Breast epithelium (tissue), 4 donors: ENCODE results near the gene GPR148. TPM values are rescaled to one million over a fixed set of nuclear protein-coding genes. Genes with fewer than 3 reads are reported as not detected.

Source experiments
- DNase-seq, 2 donors: peaks; one replicate each; pipeline ENCODE4 v3.0.0-alpha.2; 2019; ENCODE audit warnings: low spot score in 2 of 2
- H3K27ac ChIP-seq, 2 donors: fragments of 200-600 bp; sonication (generic) in 1 of 2; one replicate each; pipeline ENCODE4 v1.5.1; 2016 to 2019; ENCODE audit warnings: mild to moderate bottlenecking in 1 of 2
- H3K27me3 ChIP-seq, 2 donors: fragments of 200-600 bp; sonication (generic) in 1 of 2; one replicate each; pipeline versions ENCODE4 v1.5.1 to v1.6.0; 2017 to 2019; ENCODE audit warnings: control low read depth in 1 of 2, mild to moderate bottlenecking in 1 of 2
- H3K36me3 ChIP-seq: fragments of 200-600 bp; one replicate; pipeline ENCODE4 v1.5.1; 2019
- H3K4me1 ChIP-seq, 2 donors: fragments of 200-600 bp; sonication (generic); one replicate each; pipeline ENCODE4 v1.5.1; 2016 to 2019; ENCODE audit warnings: control low read depth in 1 of 2
- H3K4me3 ChIP-seq, 3 donors: fragments of 200-600 bp; sonication (generic); 1 replicate in 2 of 3; 2 replicates in 1 of 3; pipeline ENCODE4 v1.5.1; 2016 to 2019; ENCODE audit warnings: mild to moderate bottlenecking in 3 of 3, moderate library complexity in 2 of 3
- H3K9me3 ChIP-seq, 2 donors: fragments of 200-600 bp; sonication (generic) in 1 of 2; one replicate each; pipeline ENCODE4 v1.5.1; 2016 to 2019; ENCODE audit warnings: control low read depth in 1 of 2
- POLR2A ChIP-seq: fragments of 450-650 bp; IDR thresholded peaks from one replicate; pipeline ENCODE4 v1.6.1; 2016; ENCODE audit warnings: antibody characterized with exemption, mild to moderate bottlenecking, moderate library complexity
- POLR2AphosphoS5 ChIP-seq, 3 donors: sonication (generic); formaldehyde crosslinking; IDR thresholded peaks; one replicate each; pipeline ENCODE4 v1.6.1; 2017; ENCODE audit warnings: antibody characterized with exemption in 3 of 3
- intact Hi-C: fragments of 100-400 bp; cut with DNase I; formaldehyde crosslinking; loops from one replicate; pipeline ENCODE4 v1.15.1; 2023; ENCODE audit warnings: low total_unique reads
- total RNA-seq, 3 donors: library from RNA; depleted of rRNA; stranded (reverse); fragments of >200 nt; gene quantifications; one replicate each; pipeline ENCODE4 v1.1.0, GENCODE V29; 2016
- TF ChIP-seq, protein P1 (sequence below), 3 donors: fragments of 450-650 bp; IDR thresholded peaks; one replicate each; pipeline ENCODE4 v1.5.1; 2016 to 2017; ENCODE audit warnings: antibody characterized with exemption in 3 of 3, mild to moderate bottlenecking in 3 of 3, moderate library complexity in 3 of 3

The GPR148 gene
- total RNA-seq, 3 donors from 2014 or later, result not detected

DNA sequence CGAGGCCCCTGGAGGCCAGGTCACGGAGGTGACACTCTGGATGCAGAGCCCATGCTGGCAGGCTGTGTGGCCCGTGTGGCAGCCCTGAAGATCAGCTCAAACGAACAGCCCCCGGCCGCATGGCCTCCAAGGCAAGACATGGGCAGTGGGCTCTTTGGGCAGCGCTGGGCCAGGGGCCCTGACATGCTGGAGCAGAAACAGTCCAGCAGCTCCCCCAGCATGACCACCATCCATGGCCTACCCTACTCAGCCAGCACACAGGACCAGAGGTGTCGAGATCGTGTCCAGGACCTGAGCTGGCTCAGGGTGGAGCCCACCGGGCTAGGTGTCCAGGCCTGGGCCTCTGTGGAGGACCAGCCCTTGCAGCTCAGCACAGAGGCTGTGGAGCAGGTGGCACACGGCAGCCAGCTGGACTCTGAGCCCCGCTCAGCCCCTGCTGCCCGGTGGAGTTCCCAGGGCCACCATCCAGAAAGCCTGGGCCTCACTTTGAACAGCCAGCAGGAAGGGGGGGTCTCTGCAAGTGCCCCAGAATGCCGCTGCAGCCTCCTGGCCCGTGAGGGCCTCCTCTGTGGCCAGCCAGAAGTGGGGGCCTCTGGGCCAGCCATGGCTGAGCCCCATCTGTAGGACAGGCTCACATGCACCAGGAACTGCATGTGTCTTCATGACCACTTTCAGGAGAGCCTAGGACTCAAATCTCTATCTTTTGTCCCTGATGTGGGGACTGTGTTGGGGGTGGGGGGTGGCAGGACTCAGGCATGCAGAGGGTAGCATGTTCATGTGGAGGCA, 35.4 kb downstream of the GPR148 start:
- H3K9me3 ChIP-seq, result no peaks in the 10 kb centered on the region
- no peak for DNase-seq
- no peak for TF ChIP-seq POLR2AphosphoS5 (IDR thresholded peaks at IDR 0.05)
- TF ChIP-seq POLR2A, result no peak
- TF ChIP-seq, protein P1, sequence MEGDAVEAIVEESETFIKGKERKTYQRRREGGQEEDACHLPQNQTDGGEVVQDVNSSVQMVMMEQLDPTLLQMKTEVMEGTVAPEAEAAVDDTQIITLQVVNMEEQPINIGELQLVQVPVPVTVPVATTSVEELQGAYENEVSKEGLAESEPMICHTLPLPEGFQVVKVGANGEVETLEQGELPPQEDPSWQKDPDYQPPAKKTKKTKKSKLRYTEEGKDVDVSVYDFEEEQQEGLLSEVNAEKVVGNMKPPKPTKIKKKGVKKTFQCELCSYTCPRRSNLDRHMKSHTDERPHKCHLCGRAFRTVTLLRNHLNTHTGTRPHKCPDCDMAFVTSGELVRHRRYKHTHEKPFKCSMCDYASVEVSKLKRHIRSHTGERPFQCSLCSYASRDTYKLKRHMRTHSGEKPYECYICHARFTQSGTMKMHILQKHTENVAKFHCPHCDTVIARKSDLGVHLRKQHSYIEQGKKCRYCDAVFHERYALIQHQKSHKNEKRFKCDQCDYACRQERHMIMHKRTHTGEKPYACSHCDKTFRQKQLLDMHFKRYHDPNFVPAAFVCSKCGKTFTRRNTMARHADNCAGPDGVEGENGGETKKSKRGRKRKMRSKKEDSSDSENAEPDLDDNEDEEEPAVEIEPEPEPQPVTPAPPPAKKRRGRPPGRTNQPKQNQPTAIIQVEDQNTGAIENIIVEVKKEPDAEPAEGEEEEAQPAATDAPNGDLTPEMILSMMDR (IDR thresholded peaks at IDR 0.05), result no peak

DNA sequence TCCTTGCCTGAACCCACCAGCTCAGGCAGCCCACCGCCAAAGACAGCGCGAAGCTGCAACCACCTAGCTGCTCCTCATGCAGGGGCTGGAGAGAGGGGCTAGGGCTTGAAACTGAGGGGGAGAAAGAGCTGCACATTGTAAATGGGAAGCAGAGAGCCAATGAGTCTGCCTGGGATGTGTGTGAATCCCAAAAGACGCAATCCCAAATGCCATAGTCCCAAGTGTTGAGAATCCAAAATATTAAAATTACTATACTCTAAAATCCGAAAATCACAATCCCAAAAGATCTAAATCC, 35.9 kb downstream of the GPR148 start:
- no peak overlapping the region for H3K4me3 ChIP-seq
- intact Hi-C loops, result no loop called here
- H3K4me1 ChIP-seq, result no peaks in the 10 kb centered on the region
- no peak for DNase-seq
- no peak overlapping the region for H3K27ac ChIP-seq
- TF ChIP-seq POLR2A, result no peak
- TF ChIP-seq, protein P1 (IDR thresholded peaks at IDR 0.05), result no peak
- peaks cover 0 to 34% of the 10 kb centered on the region in 2 donors for H3K27me3 ChIP-seq
- H3K9me3 ChIP-seq, result no peaks in the 10 kb centered on the region
- H3K36me3 ChIP-seq, result no peaks in the 10 kb centered on the region

More for the DNA sequence above, 35.4 kb downstream of the GPR148 start:
- intact Hi-C loops, result no loop called here
- no peaks in the 10 kb centered on the region for H3K4me1 ChIP-seq
- no peak overlapping the region for H3K4me3 ChIP-seq
- peaks cover 0 to 34% of the 10 kb centered on the region in 2 donors for H3K27me3 ChIP-seq
- no peak overlapping the region for H3K27ac ChIP-seq
- H3K36me3 ChIP-seq, result no peaks in the 10 kb centered on the region

DNA sequence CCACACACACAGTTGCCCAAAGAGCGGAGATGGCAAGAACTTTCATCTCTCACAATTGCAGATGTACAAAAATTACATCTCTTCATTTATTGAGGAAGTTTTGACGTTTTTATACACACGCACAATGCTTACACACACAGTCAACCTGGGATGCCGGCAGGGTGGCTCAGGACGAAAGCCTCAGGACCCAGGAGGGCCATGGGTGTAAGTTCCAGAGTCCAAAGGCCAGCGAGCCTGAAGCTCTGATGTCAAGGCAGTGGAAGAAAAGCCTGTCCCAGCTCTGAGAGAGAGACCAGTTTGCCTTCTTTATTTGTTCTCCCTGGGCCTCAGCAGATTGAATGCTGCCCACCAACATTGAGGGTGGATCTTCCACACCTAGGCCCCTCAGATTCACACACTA, 36.6 kb downstream of the GPR148 start:
- intact Hi-C loops, result no loop called here
- peaks cover 0 to 27% of the 10 kb centered on the region in 2 donors for H3K27me3 ChIP-seq

DNA sequence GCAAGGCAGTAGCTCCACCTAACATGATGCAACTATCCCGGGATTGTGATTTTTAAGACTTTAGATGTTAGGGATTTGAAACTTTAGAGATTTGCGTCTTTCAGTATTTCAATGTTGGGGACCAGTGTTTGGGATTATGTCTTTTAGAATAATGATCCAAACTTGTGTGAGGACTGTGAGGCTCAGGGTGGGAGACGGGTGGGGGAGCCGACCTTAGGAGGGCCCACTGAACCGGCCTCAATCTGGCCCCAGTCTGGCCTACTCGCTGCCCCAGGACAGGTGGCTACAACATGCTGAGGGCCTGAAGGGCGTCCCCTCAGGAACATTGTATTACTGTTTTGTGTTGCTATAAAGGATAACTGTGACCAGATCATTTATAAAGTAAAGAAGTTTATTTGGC, 37.2 kb downstream of the GPR148 start:
- Histone ChIP-seq H3K4me1 (no peaks in the 10 kb centered on the region), H3K27me3 (peaks cover 0 to 23% of the 10 kb centered on the region in 2 donors), H3K9me3 (no peaks in the 10 kb centered on the region), H3K4me3 (no peak overlapping the region), H3K36me3 (no peaks in the 10 kb centered on the region), H3K27ac (no peak overlapping the region)
- TF ChIP-seq, protein P1 (IDR thresholded peaks at IDR 0.05), result no peak
- no peak for TF ChIP-seq POLR2A
- no peak for TF ChIP-seq POLR2AphosphoS5 (IDR thresholded peaks at IDR 0.05)
- intact Hi-C loops, result no loop called here
- no peak for DNase-seq

More for the DNA sequence above, 36.6 kb downstream of the GPR148 start:
- DNase-seq, result no peak
- no peak overlapping the region for H3K27ac ChIP-seq
- no peaks in the 10 kb centered on the region for H3K9me3 ChIP-seq
- no peaks in the 10 kb centered on the region for H3K36me3 ChIP-seq
- TF ChIP-seq, protein P1 (IDR thresholded peaks at IDR 0.05), result no peak
- TF ChIP-seq POLR2A, result no peak
- TF ChIP-seq POLR2AphosphoS5 (IDR thresholded peaks at IDR 0.05), result no peak
- no peak overlapping the region for H3K4me3 ChIP-seq
- H3K4me1 ChIP-seq, result no peaks in the 10 kb centered on the region

DNA sequence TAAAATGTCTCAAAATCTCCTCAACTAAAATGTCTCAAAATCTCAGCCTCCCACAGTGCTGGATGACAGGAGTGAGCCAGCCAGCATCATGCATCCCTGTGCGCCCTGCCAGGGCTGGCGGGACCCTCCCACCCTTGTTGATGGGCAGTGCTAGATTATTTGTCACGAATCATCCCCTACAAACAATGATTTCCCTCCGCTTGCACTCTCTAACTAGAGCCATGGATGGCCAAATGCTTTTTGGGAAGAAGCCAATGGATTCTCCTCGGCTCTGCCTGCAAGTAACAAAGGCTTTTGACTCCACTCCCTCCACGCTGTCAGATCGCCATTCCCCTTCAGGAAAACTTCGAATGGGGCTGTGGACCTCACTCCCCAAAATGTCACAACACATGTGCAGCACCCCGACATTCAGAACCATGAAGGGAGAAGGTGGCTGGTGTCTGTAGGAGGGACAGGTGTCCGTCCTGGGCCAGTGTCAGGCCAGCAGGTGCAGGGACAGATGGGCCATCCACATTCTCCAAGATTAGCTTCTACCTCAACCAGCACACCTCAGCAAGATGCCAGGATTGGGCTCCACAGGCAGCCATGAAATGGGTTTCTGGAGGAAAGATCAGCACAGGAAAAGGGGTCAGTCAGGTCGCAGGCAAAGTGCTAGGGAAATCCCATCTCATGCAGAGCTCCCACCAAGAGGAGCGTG, 38.0 kb downstream of the GPR148 start:
- Histone ChIP-seq H3K9me3 (no peaks in the 10 kb centered on the region), H3K27ac (no peak overlapping the region), H3K27me3 (peaks cover 0 to 18% of the 10 kb centered on the region in 2 donors), H3K4me3 (no peak overlapping the region), H3K36me3 (no peaks in the 10 kb centered on the region), H3K4me1 (no peaks in the 10 kb centered on the region)
- DNase-seq, result no peak
- TF ChIP-seq POLR2AphosphoS5 (IDR thresholded peaks at IDR 0.05) (no peak), POLR2A (no peak)
- TF ChIP-seq, protein P1 (IDR thresholded peaks at IDR 0.05), result no peak
- intact Hi-C loops, result no loop called here
